GM21423 (cell line): ENCODE data around the gene XPO6.

Source experiments
- ATAC-seq: cut with Tn5 transposase; IDR thresholded peaks from one replicate; pipeline ENCODE4 v1.9.1; 2021; ENCODE audit warnings: mild to moderate bottlenecking, moderate library complexity; ENCODE audit not compliant: unreplicated experiment

The XPO6 gene

GRCh38 chr16:28067604-28068379, 144.0 kb downstream of the XPO6 start:
- ATAC-seq = no peak

GRCh38 chr16:28064706-28065249, 147.0 kb downstream of the XPO6 start:
- no peak for ATAC-seq

- ATAC-seq = no peak
Measured at GRCh38 chr16:28064150-28064549, 147.6 kb downstream of the XPO6 start.

GRCh38 chr16:28063591-28064061, 148.1 kb downstream of the XPO6 start, which contains the start of gene GSG1L:
GSG1L (minus strand) TSS chr16:28063714; CDS start chr16:28063424, 290 bp downstream.
- no peak for ATAC-seq

GRCh38 chr16:28062847-28063521, 148.8 kb downstream of the XPO6 start:
- ATAC-seq = no peak

- ATAC-seq = no peak
Measured at GRCh38 chr16:28062261-28062846, 149.4 kb downstream of the XPO6 start.

- no peak for ATAC-seq
Measured at GRCh38 chr16:28061352-28062101, 150.2 kb downstream of the XPO6 start.

- ATAC-seq = no peak
Measured at GRCh38 chr16:28059841-28060575, 151.8 kb downstream of the XPO6 start.

- ATAC-seq = no peak
Measured at GRCh38 chr16:28058839-28059589, 152.8 kb downstream of the XPO6 start.

GRCh38 chr16:28057949-28058348, 153.8 kb downstream of the XPO6 start:
- no peak for ATAC-seq

- ATAC-seq = no peak
Measured at GRCh38 chr16:28053461-28053860, 158.3 kb downstream of the XPO6 start.

- no peak for ATAC-seq
Measured at GRCh38 chr16:28052274-28053128, 159.3 kb downstream of the XPO6 start.

- no peak for ATAC-seq
Measured at GRCh38 chr16:28051486-28051885, 160.3 kb downstream of the XPO6 start.
